K562 (cell line): ENCODE results near the gene PLCB3. TPM values are rescaled to one million over a fixed set of nuclear protein-coding genes. Genes with fewer than 3 reads are reported as not detected.

Experiments used
- ARNT ChIP-seq, 2 experiments: fragments of 450-650 bp; IDR thresholded peaks; 2 replicates each; pipeline ENCODE4 v1.6.1; 2016; ENCODE audit warnings: mild to moderate bottlenecking in 1 of 2
- FIP1L1 ChIP-seq: fragments of 200-400 bp; formaldehyde crosslinking; IDR thresholded peaks from 2 replicates; pipeline ENCODE4 v1.6.1; 2018; ENCODE audit warnings: mild to moderate bottlenecking, low read depth, low read length; ENCODE audit not compliant: poor library complexity, severe bottlenecking
- HOXB6 ChIP-seq: fragments of 250-450 bp; sonication (Bioruptor Pico); IDR thresholded peaks from 2 replicates; pipeline ENCODE4 v1.5.1; 2022; ENCODE audit warnings: mild to moderate bottlenecking, borderline replicate concordance
- MLLT1 ChIP-seq, 2 experiments: fragments of 450-650 bp; IDR thresholded peaks; 2 replicates each; pipeline ENCODE4 v1.6.1; 2016
- MTA3 ChIP-seq: fragments of 450-650 bp; formaldehyde crosslinking; IDR thresholded peaks from 2 replicates; pipeline ENCODE4 v1.6.1; 2017; ENCODE audit warnings: mild to moderate bottlenecking, borderline replicate concordance
- NFIX ChIP-seq: fragments of 250-450 bp; sonication (Bioruptor Pico); IDR thresholded peaks from 2 replicates; pipeline ENCODE4 v1.4.0; 2020; ENCODE audit warnings: low read depth, mild to moderate bottlenecking, moderate library complexity
- PATZ1 ChIP-seq: fragments of 250-450 bp; sonication (Bioruptor Pico); IDR thresholded peaks from 2 replicates; pipeline ENCODE4 v1.5.0; 2020; ENCODE audit warnings: mild to moderate bottlenecking, borderline replicate concordance
- POLR2H ChIP-seq: IDR thresholded peaks from 2 replicates; pipeline ENCODE4 v1.6.1; 2016; ENCODE audit warnings: missing genetic modification characterization, low read depth, mild to moderate bottlenecking, control low read depth, missing compliant biosample characterization, moderate library complexity
- SIN3A ChIP-seq, 2 experiments: fragments of 150-350 bp in 1 of 2; IDR thresholded peaks; 2 replicates each; pipeline ENCODE4 v1.6.1; 2011 to 2016; ENCODE audit warnings: borderline replicate concordance in 2 of 2, low read depth in 2 of 2, low read length in 2 of 2, mild to moderate bottlenecking in 2 of 2, moderate library complexity in 2 of 2; ENCODE audit not compliant: control insufficient read depth in 1 of 2
- SMAD1 ChIP-seq: fragments of 150-350 bp; IDR thresholded peaks from 2 replicates; pipeline ENCODE4 v1.6.1; 2014; ENCODE audit warnings: low read length, low read depth; ENCODE audit not compliant: partially characterized antibody
- ZBTB8A ChIP-seq: fragments of 450-650 bp; IDR thresholded peaks from 2 replicates; pipeline ENCODE4 v1.6.1; 2018; ENCODE audit warnings: mild to moderate bottlenecking, moderate library complexity; ENCODE audit not compliant: partially characterized antibody
- ZC3H4 ChIP-seq: sonication (generic); formaldehyde crosslinking; IDR thresholded peaks from 2 replicates; pipeline ENCODE4 v1.9.0; 2021; ENCODE audit warnings: missing genetic modification reagents, borderline replicate concordance
- ZNF133 ChIP-seq: fragments of 250-450 bp; sonication (Bioruptor Pico); IDR thresholded peaks from 2 replicates; pipeline ENCODE4 v1.4.0; 2020; ENCODE audit warnings: mild to moderate bottlenecking
- polyA plus RNA-seq, 8 experiments: library from polyadenylated mRNA; depleted of rRNA in 4 of 8; stranded (reverse) in 5 of 8; unstranded in 3 of 8; fragments of >200 nt; fragmentation: Nextera tagmentation in 2 of 8; fragmentation: Illumina TruSeq in 1 of 8; extraction: Ambion mirVana in 2 of 8; extraction: Trizol in 1 of 8; gene quantifications; 2 replicates each; pipeline versions ENCODE4 v1.2.1 to v1.2.3, GENCODE V29; 2011 to 2014; ENCODE audit warnings: inconsistent platforms in 1 of 8, missing spikeins in 1 of 8
- total RNA-seq, 7 experiments: library from RNA; depleted of rRNA in 6 of 7; stranded (reverse); fragments of >200 nt in 6 of 7; fragmentation: Illumina TruSeq in 2 of 7; extraction: Trizol in 2 of 7; gene quantifications; 2 replicates each; pipeline versions ENCODE4 v1.2.1 to v1.2.3, GENCODE V29; 2011 to 2021; ENCODE audit warnings: low replicate concordance in 1 of 7
- TF ChIP-seq, protein P1 (sequence below): fragments of 200-400 bp; formaldehyde crosslinking; IDR thresholded peaks from 2 replicates; pipeline ENCODE4 v1.6.1; 2017; ENCODE audit warnings: mild to moderate bottlenecking, low read depth, low read length, moderate library complexity
- TF ChIP-seq, protein P2 (sequence below), 3 experiments: fragments of 200-800 bp in 1 of 3; sonication (Bioruptor generic) in 1 of 3; sonication (generic) in 1 of 3; formaldehyde crosslinking in 1 of 3; IDR thresholded peaks; 2 replicates each; pipeline versions ENCODE4 v1.6.1 to v1.8.0; 2016 to 2022; ENCODE audit warnings: mild to moderate bottlenecking in 2 of 3, missing compliant biosample characterization in 2 of 3, missing genetic modification characterization in 2 of 3, missing genetic modification reagents in 1 of 3

The PLCB3 gene
- total and polyA plus RNA-seq, 9 of the 15 experiments (the other 6 are each of a cell fraction or from before 2014, with no cell fraction given): 0.31 to 44.8 (median 14.6) TPM

- TF ChIP-seq PATZ1 (CRISPR knock-in tag) (peak; percentile 57; the same call in 1 of the 2 replicates), MTA3 (no peak; the same call in 1 of the 2 replicates), NFIX (CRISPR knock-in tag) (no peak), POLR2H (tag) (no peak; the same call in 1 of the 2 replicates), ARNT (IDR thresholded peaks at IDR 0.05) (peak in 1 of 2 experiments; percentile 72; a peak in 1 of 4 replicates), MLLT1 (IDR thresholded peaks at IDR 0.05) (no peak), SMAD1 (no peak), FIP1L1 (no peak), ZC3H4 (CRISPR knock-in tag) (peak; percentile 33; the same call in 1 of the 2 replicates), ZBTB8A (no peak), SIN3A (IDR thresholded peaks at IDR 0.05; ENCODE audit: borderline replicate concordance in 2 of 2, control insufficient read depth in 1 of 2, low read depth in 2 of 2, low read length in 2 of 2) (no peak), HOXB6 (CRISPR knock-in tag) (no peak), ZNF133 (CRISPR knock-in tag) (no peak)
- TF ChIP-seq, protein P1, sequence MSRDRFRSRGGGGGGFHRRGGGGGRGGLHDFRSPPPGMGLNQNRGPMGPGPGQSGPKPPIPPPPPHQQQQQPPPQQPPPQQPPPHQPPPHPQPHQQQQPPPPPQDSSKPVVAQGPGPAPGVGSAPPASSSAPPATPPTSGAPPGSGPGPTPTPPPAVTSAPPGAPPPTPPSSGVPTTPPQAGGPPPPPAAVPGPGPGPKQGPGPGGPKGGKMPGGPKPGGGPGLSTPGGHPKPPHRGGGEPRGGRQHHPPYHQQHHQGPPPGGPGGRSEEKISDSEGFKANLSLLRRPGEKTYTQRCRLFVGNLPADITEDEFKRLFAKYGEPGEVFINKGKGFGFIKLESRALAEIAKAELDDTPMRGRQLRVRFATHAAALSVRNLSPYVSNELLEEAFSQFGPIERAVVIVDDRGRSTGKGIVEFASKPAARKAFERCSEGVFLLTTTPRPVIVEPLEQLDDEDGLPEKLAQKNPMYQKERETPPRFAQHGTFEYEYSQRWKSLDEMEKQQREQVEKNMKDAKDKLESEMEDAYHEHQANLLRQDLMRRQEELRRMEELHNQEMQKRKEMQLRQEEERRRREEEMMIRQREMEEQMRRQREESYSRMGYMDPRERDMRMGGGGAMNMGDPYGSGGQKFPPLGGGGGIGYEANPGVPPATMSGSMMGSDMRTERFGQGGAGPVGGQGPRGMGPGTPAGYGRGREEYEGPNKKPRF: no peak
- TF ChIP-seq, protein P2, sequence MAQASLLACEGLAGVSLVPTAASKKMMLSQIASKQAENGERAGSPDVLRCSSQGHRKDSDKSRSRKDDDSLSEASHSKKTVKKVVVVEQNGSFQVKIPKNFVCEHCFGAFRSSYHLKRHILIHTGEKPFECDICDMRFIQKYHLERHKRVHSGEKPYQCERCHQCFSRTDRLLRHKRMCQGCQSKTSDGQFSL (CRISPR knock-in tag; IDR thresholded peaks at IDR 0.05): peak; percentile 31; the same call in 1 of the 2 replicates
- TF ChIP-seq, protein P2 (tag; IDR thresholded peaks at IDR 0.05): peak in 1 of 2 experiments; percentile 68; a peak in 1 of 4 replicates
These were observed 17.7 kb downstream of the PLCB3 start (continued) for GRCh38 chr11:64268893-64269539.
